Fibroblast of mammary gland (primary cell): ENCODE data around the gene EDEM1.
A peak's percentile ranks its signal among the peaks of the same experiment; 100 is the strongest.
"Not testable (repeated sequence)": the region's sequence is repeated elsewhere in the genome, so short reads cannot be mapped to it uniquely, and the experiment has no call there.

Source experiments
- DNase-seq: peaks from one replicate; pipeline ENCODE4 v3.0.0-alpha.2; 2010; ENCODE audit warnings: low read depth
- H3K4me3 ChIP-seq: 2 replicates; pipeline ENCODE4 v1.5.1; 2011; ENCODE audit warnings: low read depth, mild to moderate bottlenecking, low read length, moderate library complexity; ENCODE audit not compliant: control insufficient read depth
- CTCF ChIP-seq: conservative IDR thresholded peaks from 2 replicates; pipeline ENCODE4 v1.5.1; 2011; ENCODE audit warnings: low read depth, low read length, inconsistent platforms; ENCODE audit not compliant: control insufficient read depth, insufficient read depth

Gene EDEM1

GRCh38 chr3:5239602-5240001 lies 52.1 kb downstream of the EDEM1 start:
- no peak for TF ChIP-seq CTCF
- no peak overlapping the region for H3K4me3 ChIP-seq
- DNase-seq = peak; percentile 50

GRCh38 chr3:5240740-5241139 lies 53.2 kb downstream of the EDEM1 start:
- TF ChIP-seq CTCF = no peak
- no peak for DNase-seq
- H3K4me3 ChIP-seq = no peak overlapping the region

DNA sequence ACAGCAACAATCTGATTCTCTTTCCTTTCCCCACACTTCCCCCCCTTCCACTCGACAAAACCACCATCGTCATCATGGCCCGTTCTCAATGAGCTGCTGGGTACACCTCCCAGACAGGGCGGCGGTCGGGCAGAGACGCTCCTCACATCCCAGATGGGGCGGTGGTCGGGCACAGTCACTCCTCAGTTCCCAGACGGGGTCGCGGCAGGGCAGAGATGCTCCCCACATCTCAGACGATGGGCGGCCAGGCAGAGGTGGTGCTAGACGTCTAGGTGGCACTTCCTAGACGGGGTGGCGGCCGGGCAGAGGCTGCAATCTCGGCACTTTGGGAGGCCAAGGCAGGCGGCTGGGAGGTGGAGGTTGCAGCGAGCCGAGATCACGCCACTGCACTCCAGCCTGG lies 55.3 kb downstream of the EDEM1 start:
- not testable (repeated sequence) for DNase-seq, H3K4me3 ChIP-seq

DNA sequence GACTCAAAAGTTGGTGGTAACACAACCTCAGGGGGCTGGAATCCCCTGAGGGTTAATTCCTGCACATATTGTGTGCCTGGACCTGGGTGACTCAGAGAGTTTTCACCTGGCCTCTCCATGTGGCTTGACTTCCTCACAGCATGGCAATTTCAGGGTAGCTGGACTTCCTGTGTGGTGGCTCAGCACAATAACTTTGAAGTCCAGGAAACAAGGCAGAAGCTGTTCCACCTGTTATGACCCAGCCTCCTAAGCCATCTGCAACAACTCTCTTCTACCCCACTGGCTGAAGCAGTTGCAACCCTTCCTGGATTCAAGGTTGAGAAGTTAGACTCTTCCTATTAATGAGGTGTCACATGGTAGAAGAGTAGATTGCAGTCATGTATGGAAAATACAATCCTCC lies 58.4 kb downstream of the EDEM1 start:
- no peak for TF ChIP-seq CTCF
- no peak overlapping the region for H3K4me3 ChIP-seq
- DNase-seq = no peak

GRCh38 chr3:5248822-5249221 lies 61.3 kb downstream of the EDEM1 start:
- H3K4me3 ChIP-seq = no peak overlapping the region
- DNase-seq = no peak
- TF ChIP-seq CTCF = no peak

GRCh38 chr3:5250467-5251195 lies 63.1 kb downstream of the EDEM1 start:
- DNase-seq = peak; percentile 18
- TF ChIP-seq CTCF = no peak

GRCh38 chr3:5251196-5251583 lies 63.7 kb downstream of the EDEM1 start:
- TF ChIP-seq CTCF = no peak
- DNase-seq = no peak
- H3K4me3 ChIP-seq = peak overlapping the region; percentile 15

More at GRCh38 chr3:5250467-5251195, 63.1 kb downstream of the EDEM1 start:
- peak overlapping the region; percentile 15 for H3K4me3 ChIP-seq
